Measurements from ENCODE around the gene MAD2L1BP.

Gene MAD2L1BP

GRCh38 chr6:43669922-43670622, 34.4 kb downstream of the MAD2L1BP start:
- CTCF ChIA-PET, result interaction anchor here (0.8 to 9.1 kb wide), 12 partner anchors 11 to 407 kb away, joined by 3 to 89 read pairs (median 5); no protein-coding TSS in a partner anchor
- no peak for DNase-seq
- Histone ChIP-seq H3K4me3 (ENCODE audit: control insufficient read depth in 1 of 7, extremely low read depth in 1 of 7, insufficient read depth in 4 of 7, low read depth in 2 of 7, low read length in 6 of 7) (no peak overlapping the region), H3K9me3 (ENCODE audit: control extremely low read depth in 1 of 5, control insufficient read depth in 4 of 5, insufficient read depth in 2 of 5, low read depth in 1 of 5, low read length in 4 of 5) (no peaks in the 10 kb centered on the region), H3K36me3 (ENCODE audit: control insufficient read depth in 4 of 4, insufficient read depth in 4 of 4, low read length in 3 of 4) (peaks cover 10 to 44% (median 37%) of the 10 kb centered on the region in 4 experiments), H3K4me1 (ENCODE audit: control extremely low read depth in 1 of 4, control insufficient read depth in 4 of 4, insufficient read depth in 4 of 4, low read length in 3 of 4) (peaks cover 0 to 18% (median 14%) of the 10 kb centered on the region in 4 experiments), H3K27me3 (replicated peaks in 2 of 5; ENCODE audit: control insufficient read depth in 4 of 5, insufficient read depth in 5 of 5, low read length in 4 of 5) (no peaks in the 10 kb centered on the region), H3K27ac (ENCODE audit: insufficient read depth in 1 of 2, low read depth in 1 of 2, low read length in 2 of 2, poor library complexity in 1 of 2, severe bottlenecking in 2 of 2) (no peak overlapping the region)
- WGBS (ENCODE audit: insufficient coverage), result 95% methylated on average over 6 of the region's 6 CpGs
- POLR2A ChIA-PET, result no interaction called here

GRCh38 chr6:43670623-43670986, 35.0 kb downstream of the MAD2L1BP start:
- 98% methylated on average over 5 of the region's 6 CpGs for WGBS (ENCODE audit: insufficient coverage)
- no peak overlapping the region for H3K27ac ChIP-seq (ENCODE audit: insufficient read depth in 1 of 2, low read depth in 1 of 2, low read length in 2 of 2, poor library complexity in 1 of 2, severe bottlenecking in 2 of 2)
- ChIA-PET CTCF (interaction anchor here (0.8 to 9.1 kb wide), 9 partner anchors 18 to 407 kb away, joined by 3 to 89 read pairs (median 4); no protein-coding TSS in a partner anchor), POLR2A (no interaction called here)
- DNase-seq, result no peak
- H3K4me1 ChIP-seq (ENCODE audit: control extremely low read depth in 1 of 4, control insufficient read depth in 4 of 4, insufficient read depth in 4 of 4, low read length in 3 of 4), result peaks cover 0 to 18% (median 14%) of the 10 kb centered on the region in 4 experiments
- no peak overlapping the region for H3K4me3 ChIP-seq (ENCODE audit: control insufficient read depth in 1 of 7, extremely low read depth in 1 of 7, insufficient read depth in 4 of 7, low read depth in 2 of 7, low read length in 6 of 7)
- peaks cover 13 to 50% (median 42%) of the 10 kb centered on the region in 4 experiments for H3K36me3 ChIP-seq (ENCODE audit: control insufficient read depth in 4 of 4, insufficient read depth in 4 of 4, low read length in 3 of 4)
- H3K27me3 ChIP-seq (replicated peaks in 2 of 5; ENCODE audit: control insufficient read depth in 4 of 5, insufficient read depth in 5 of 5, low read length in 4 of 5), result no peaks in the 10 kb centered on the region
- no peaks in the 10 kb centered on the region for H3K9me3 ChIP-seq (ENCODE audit: control extremely low read depth in 1 of 5, control insufficient read depth in 4 of 5, insufficient read depth in 2 of 5, low read depth in 1 of 5, low read length in 4 of 5)

GRCh38 chr6:43671011-43671800, 35.6 kb downstream of the MAD2L1BP start:
- peaks cover 13 to 55% (median 48%) of the 10 kb centered on the region in 4 experiments for H3K36me3 ChIP-seq (ENCODE audit: control insufficient read depth in 4 of 4, insufficient read depth in 4 of 4, low read length in 3 of 4)
- WGBS (ENCODE audit: insufficient coverage), result 94% methylated on average over 7 of the region's 8 CpGs
- POLR2A ChIA-PET, result no interaction called here
- no peak for DNase-seq
- no peaks in the 10 kb centered on the region for H3K9me3 ChIP-seq (ENCODE audit: control extremely low read depth in 1 of 5, control insufficient read depth in 4 of 5, insufficient read depth in 2 of 5, low read depth in 1 of 5, low read length in 4 of 5)
- H3K27me3 ChIP-seq (replicated peaks in 2 of 5; ENCODE audit: control insufficient read depth in 4 of 5, insufficient read depth in 5 of 5, low read length in 4 of 5), result no peaks in the 10 kb centered on the region
- CTCF ChIA-PET, result interaction anchor here (0.8 to 9.1 kb wide), 10 partner anchors 17 to 406 kb away, joined by 3 to 89 read pairs (median 4); no protein-coding TSS in a partner anchor
- H3K27ac ChIP-seq (ENCODE audit: insufficient read depth in 1 of 2, low read depth in 1 of 2, low read length in 2 of 2, poor library complexity in 1 of 2, severe bottlenecking in 2 of 2), result no peak overlapping the region
- H3K4me1 ChIP-seq (ENCODE audit: control extremely low read depth in 1 of 4, control insufficient read depth in 4 of 4, insufficient read depth in 4 of 4, low read length in 3 of 4), result peaks cover 0 to 18% (median 14%) of the 10 kb centered on the region in 4 experiments
- H3K4me3 ChIP-seq (ENCODE audit: control insufficient read depth in 1 of 7, extremely low read depth in 1 of 7, insufficient read depth in 4 of 7, low read depth in 2 of 7, low read length in 6 of 7), result no peak overlapping the region

GRCh38 chr6:43671801-43672690, 36.4 kb downstream of the MAD2L1BP start:
- no peaks in the 10 kb centered on the region for H3K27me3 ChIP-seq (replicated peaks in 2 of 5; ENCODE audit: control insufficient read depth in 4 of 5, insufficient read depth in 5 of 5, low read length in 4 of 5)
- 95% methylated on average over 14 of the region's 16 CpGs for WGBS (ENCODE audit: insufficient coverage)
- POLR2A ChIA-PET, result no interaction called here
- CTCF ChIA-PET, result interaction anchor here (0.9 to 9.1 kb wide), 7 partner anchors 16 to 405 kb away, joined by 3 to 89 read pairs (median 5); no protein-coding TSS in a partner anchor
- H3K9me3 ChIP-seq (ENCODE audit: control extremely low read depth in 1 of 5, control insufficient read depth in 4 of 5, insufficient read depth in 2 of 5, low read depth in 1 of 5, low read length in 4 of 5), result no peaks in the 10 kb centered on the region
- H3K27ac ChIP-seq (ENCODE audit: insufficient read depth in 1 of 2, low read depth in 1 of 2, low read length in 2 of 2, poor library complexity in 1 of 2, severe bottlenecking in 2 of 2), result no peak overlapping the region
- peaks cover 0 to 18% (median 13%) of the 10 kb centered on the region in 4 experiments for H3K4me1 ChIP-seq (ENCODE audit: control extremely low read depth in 1 of 4, control insufficient read depth in 4 of 4, insufficient read depth in 4 of 4, low read length in 3 of 4)
- peaks cover 13 to 63% (median 56%) of the 10 kb centered on the region in 4 experiments for H3K36me3 ChIP-seq (ENCODE audit: control insufficient read depth in 4 of 4, insufficient read depth in 4 of 4, low read length in 3 of 4)
- no peak for DNase-seq
- H3K4me3 ChIP-seq (ENCODE audit: control insufficient read depth in 1 of 7, extremely low read depth in 1 of 7, insufficient read depth in 4 of 7, low read depth in 2 of 7, low read length in 6 of 7), result no peak overlapping the region

GRCh38 chr6:43673444-43674084, 37.9 kb downstream of the MAD2L1BP start:
- H3K4me1 ChIP-seq (ENCODE audit: control extremely low read depth in 1 of 4, control insufficient read depth in 4 of 4, insufficient read depth in 4 of 4, low read length in 3 of 4), result peaks cover 0 to 12% (median 0%) of the 10 kb centered on the region in 4 experiments
- POLR2A ChIA-PET, result no interaction called here

GRCh38 chr6:43674291-43674690, 38.7 kb downstream of the MAD2L1BP start:
- H3K27me3 ChIP-seq (replicated peaks in 2 of 5; ENCODE audit: control insufficient read depth in 4 of 5, insufficient read depth in 5 of 5, low read length in 4 of 5), result no peaks in the 10 kb centered on the region
- ChIA-PET CTCF (interaction anchor here (0.9 to 1.5 kb wide), 2 partner anchors 9 to 277 kb away, joined by 4 read pairs; no protein-coding TSS in a partner anchor), POLR2A (no interaction called here)
- H3K27ac ChIP-seq (ENCODE audit: insufficient read depth in 1 of 2, low read depth in 1 of 2, low read length in 2 of 2, poor library complexity in 1 of 2, severe bottlenecking in 2 of 2), result no peak overlapping the region
- WGBS (ENCODE audit: insufficient coverage), result no CpG with 5 or more reads among the region's 2 CpGs
- H3K36me3 ChIP-seq (ENCODE audit: control insufficient read depth in 4 of 4, insufficient read depth in 4 of 4, low read length in 3 of 4), result peaks cover 26 to 85% (median 77%) of the 10 kb centered on the region in 4 experiments
- DNase-seq, result no peak
- no peaks in the 10 kb centered on the region for H3K9me3 ChIP-seq (ENCODE audit: control extremely low read depth in 1 of 5, control insufficient read depth in 4 of 5, insufficient read depth in 2 of 5, low read depth in 1 of 5, low read length in 4 of 5)
- peaks cover 0 to 12% (median 0%) of the 10 kb centered on the region in 4 experiments for H3K4me1 ChIP-seq (ENCODE audit: control extremely low read depth in 1 of 4, control insufficient read depth in 4 of 4, insufficient read depth in 4 of 4, low read length in 3 of 4)
- no peak overlapping the region for H3K4me3 ChIP-seq (ENCODE audit: control insufficient read depth in 1 of 7, extremely low read depth in 1 of 7, insufficient read depth in 4 of 7, low read depth in 2 of 7, low read length in 6 of 7)

More at GRCh38 chr6:43673444-43674084, 37.9 kb downstream of the MAD2L1BP start:
- 98% methylated on average over 14 of the region's 15 CpGs for WGBS (ENCODE audit: insufficient coverage)
- peaks cover 18 to 78% (median 71%) of the 10 kb centered on the region in 4 experiments for H3K36me3 ChIP-seq (ENCODE audit: control insufficient read depth in 4 of 4, insufficient read depth in 4 of 4, low read length in 3 of 4)
- H3K4me3 ChIP-seq (ENCODE audit: control insufficient read depth in 1 of 7, extremely low read depth in 1 of 7, insufficient read depth in 4 of 7, low read depth in 2 of 7, low read length in 6 of 7), result no peak overlapping the region
- H3K9me3 ChIP-seq (ENCODE audit: control extremely low read depth in 1 of 5, control insufficient read depth in 4 of 5, insufficient read depth in 2 of 5, low read depth in 1 of 5, low read length in 4 of 5), result no peaks in the 10 kb centered on the region
- no peaks in the 10 kb centered on the region for H3K27me3 ChIP-seq (replicated peaks in 2 of 5; ENCODE audit: control insufficient read depth in 4 of 5, insufficient read depth in 5 of 5, low read length in 4 of 5)
- DNase-seq, result no peak
- no peak overlapping the region for H3K27ac ChIP-seq (ENCODE audit: insufficient read depth in 1 of 2, low read depth in 1 of 2, low read length in 2 of 2, poor library complexity in 1 of 2, severe bottlenecking in 2 of 2)
- CTCF ChIA-PET, result interaction anchor here (0.7 to 1.9 kb wide), 4 partner anchors 9 to 278 kb away, joined by 3 to 5 read pairs (median 4); no protein-coding TSS in a partner anchor

Data from common myeloid progenitor, CD34-positive (primary cell).